Ovary (tissue), 3 donors: ENCODE results near the gene RAB3IL1.

Source experiments
- EP300 ChIP-seq: sonication (generic); formaldehyde crosslinking; IDR thresholded peaks from one replicate; pipeline ENCODE4 v1.6.1; 2017; ENCODE audit warnings: antibody characterized with exemption
- POLR2A ChIP-seq: fragments of 450-650 bp; IDR thresholded peaks from one replicate; pipeline ENCODE4 v1.6.1; 2017; ENCODE audit warnings: antibody characterized with exemption, mild to moderate bottlenecking, moderate library complexity
- TF ChIP-seq, protein P1 (sequence below), 3 donors: fragments of 450-650 bp in 2 of 3; fragments of 200-600 bp in 1 of 3; IDR thresholded peaks; one replicate each; pipeline versions ENCODE4 v1.5.1 to v1.8.0; 2016 to 2022; ENCODE audit warnings: antibody characterized with exemption in 3 of 3, mild to moderate bottlenecking in 1 of 3
- donor health status: DM: no; HTN: no; CAD: no.

DNA sequence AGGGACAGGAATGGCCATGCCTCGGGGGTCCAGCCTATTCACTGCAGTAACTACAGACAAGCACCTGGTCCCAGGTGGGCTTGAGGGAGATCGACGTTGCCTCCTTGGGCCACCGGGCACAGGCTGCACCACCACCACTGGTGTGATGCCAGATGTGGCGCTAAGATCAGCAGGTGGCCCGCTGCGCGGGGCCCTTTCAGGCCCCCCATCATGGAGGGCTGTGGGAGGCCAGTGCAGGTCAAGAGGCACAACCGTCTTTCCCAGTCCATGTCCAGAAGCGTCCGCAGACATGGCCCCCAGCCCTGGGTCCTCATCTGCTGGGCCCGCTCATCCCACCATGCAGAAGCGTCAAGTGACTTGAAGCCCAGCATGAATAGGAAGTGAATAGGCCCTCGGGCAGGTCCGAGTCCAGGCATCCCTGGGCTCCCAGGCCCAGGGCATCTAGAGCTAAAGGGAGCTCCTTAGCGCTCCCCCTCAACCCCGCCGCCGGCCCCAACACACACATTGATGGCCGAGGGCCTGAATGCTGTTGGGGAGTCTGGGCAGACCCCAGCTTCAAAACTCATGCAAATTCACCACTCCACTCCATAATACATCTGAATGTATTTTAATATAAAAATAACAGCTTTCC is 44.3 kb downstream of the RAB3IL1 start:
- TF ChIP-seq POLR2A (no peak), EP300 (no peak)
- TF ChIP-seq, protein P1, sequence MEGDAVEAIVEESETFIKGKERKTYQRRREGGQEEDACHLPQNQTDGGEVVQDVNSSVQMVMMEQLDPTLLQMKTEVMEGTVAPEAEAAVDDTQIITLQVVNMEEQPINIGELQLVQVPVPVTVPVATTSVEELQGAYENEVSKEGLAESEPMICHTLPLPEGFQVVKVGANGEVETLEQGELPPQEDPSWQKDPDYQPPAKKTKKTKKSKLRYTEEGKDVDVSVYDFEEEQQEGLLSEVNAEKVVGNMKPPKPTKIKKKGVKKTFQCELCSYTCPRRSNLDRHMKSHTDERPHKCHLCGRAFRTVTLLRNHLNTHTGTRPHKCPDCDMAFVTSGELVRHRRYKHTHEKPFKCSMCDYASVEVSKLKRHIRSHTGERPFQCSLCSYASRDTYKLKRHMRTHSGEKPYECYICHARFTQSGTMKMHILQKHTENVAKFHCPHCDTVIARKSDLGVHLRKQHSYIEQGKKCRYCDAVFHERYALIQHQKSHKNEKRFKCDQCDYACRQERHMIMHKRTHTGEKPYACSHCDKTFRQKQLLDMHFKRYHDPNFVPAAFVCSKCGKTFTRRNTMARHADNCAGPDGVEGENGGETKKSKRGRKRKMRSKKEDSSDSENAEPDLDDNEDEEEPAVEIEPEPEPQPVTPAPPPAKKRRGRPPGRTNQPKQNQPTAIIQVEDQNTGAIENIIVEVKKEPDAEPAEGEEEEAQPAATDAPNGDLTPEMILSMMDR (IDR thresholded peaks at IDR 0.05), result no peak
